ENCODE results near the gene TXNL4A.

TXNL4A gene

GRCh38 chr18:79930020-79930642, 58.2 kb downstream of the TXNL4A start:
- no peak for TF ChIP-seq JUND (IDR thresholded peaks at IDR 0.05; ENCODE audit: low read depth)
- DNase-seq (ENCODE audit: low read depth in 1 of 2, low spot score in 1 of 2): no peak
- in situ Hi-C loops (cut with HindIII; ENCODE audit: low pct_unique_long_range_greater_than_20kb, low sequenced_read_pairs): no loop called here

- in situ Hi-C loops (cut with HindIII; ENCODE audit: low pct_unique_long_range_greater_than_20kb, low sequenced_read_pairs): no loop called here
- DNase-seq (ENCODE audit: low read depth in 1 of 2, low spot score in 1 of 2): no peak
- TF ChIP-seq JUND (IDR thresholded peaks at IDR 0.05; ENCODE audit: low read depth): no peak
These were observed 59.8 kb downstream of the TXNL4A start for GRCh38 chr18:79928563-79928960.

- DNase-seq (ENCODE audit: low read depth in 1 of 2, low spot score in 1 of 2): no peak
- in situ Hi-C loops (cut with HindIII; ENCODE audit: low pct_unique_long_range_greater_than_20kb, low sequenced_read_pairs): no loop called here
- TF ChIP-seq JUND (IDR thresholded peaks at IDR 0.05; ENCODE audit: low read depth): no peak
These were observed 60.5 kb downstream of the TXNL4A start for GRCh38 chr18:79927607-79928562.

GRCh38 chr18:79926715-79927606, 61.4 kb downstream of the TXNL4A start:
- DNase-seq (ENCODE audit: low read depth in 1 of 2, low spot score in 1 of 2): peak in 1 of 2 experiments; percentile 15
- TF ChIP-seq JUND (IDR thresholded peaks at IDR 0.05; ENCODE audit: low read depth): no peak
- in situ Hi-C loops (cut with HindIII; ENCODE audit: low pct_unique_long_range_greater_than_20kb, low sequenced_read_pairs): no loop called here

DNA sequence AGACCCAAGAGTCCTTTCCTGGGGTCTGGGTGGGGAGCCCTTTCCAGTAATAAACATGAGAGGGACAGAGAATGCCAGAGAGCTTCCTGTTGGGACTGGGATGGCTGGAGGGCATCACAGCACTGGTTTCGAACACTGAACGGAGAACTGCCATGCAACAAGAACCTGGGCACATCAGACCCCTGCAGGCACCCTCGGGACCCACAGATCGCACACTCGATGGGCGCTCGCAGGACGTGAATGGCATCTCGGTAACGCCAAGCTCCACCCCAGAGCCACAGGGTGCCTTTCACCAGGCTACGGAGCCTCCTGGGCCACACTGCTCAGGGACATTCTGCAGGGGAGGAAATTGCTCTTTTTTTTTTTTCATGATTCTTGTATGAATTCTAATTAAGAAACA, 62.1 kb downstream of the TXNL4A start:
- no peak for DNase-seq (ENCODE audit: low read depth in 1 of 2, low spot score in 1 of 2)
- no peak for TF ChIP-seq JUND (IDR thresholded peaks at IDR 0.05; ENCODE audit: low read depth)
- in situ Hi-C loops (cut with HindIII; ENCODE audit: low pct_unique_long_range_greater_than_20kb, low sequenced_read_pairs): no loop called here

DNA sequence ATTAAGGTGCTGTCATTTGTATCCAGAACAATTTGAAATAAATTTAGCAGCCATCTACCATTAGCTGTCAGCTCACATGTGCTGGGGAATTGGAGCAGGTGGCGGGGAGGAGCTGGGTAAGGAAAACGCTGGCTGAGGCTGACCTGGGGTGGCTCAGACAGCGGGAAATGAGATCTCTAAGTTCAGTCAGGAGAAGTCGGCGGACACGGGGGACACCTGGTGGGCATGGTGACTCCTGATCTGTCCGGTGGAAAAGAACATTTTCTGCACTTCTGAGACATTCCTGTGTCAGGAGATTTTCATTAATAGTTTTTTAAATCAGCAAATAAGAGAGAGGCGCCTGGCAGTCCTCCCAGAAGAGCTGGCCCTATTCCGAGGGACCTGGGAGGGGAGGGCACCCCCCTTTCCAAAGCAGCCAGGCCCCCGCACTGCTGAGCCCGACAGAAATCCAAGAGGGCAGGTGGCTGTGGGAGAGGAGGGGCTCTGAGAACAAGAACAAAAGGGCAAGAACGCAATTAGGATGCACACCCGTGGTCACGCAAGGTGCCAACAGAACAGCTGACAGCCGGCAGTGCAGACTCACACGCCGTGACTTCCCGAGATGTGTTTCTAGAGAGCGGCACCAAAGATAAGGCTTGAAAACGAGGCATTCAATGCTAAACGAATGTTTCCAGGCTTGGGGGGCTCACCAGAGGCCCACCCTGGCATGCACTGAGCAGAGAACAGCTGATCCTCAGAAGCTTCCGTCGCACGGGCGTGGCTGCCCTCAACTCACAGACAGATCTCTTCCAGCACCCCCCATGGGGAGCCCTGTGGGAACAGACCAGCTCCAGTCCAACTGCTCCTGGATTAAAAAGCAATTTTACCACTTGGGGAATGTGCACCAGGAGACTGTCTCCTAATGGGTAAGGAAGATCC, 63.3 kb downstream of the TXNL4A start:
- no peak for DNase-seq (ENCODE audit: low read depth in 1 of 2, low spot score in 1 of 2)
- in situ Hi-C loops (cut with HindIII; ENCODE audit: low pct_unique_long_range_greater_than_20kb, low sequenced_read_pairs): no loop called here
- TF ChIP-seq JUND (IDR thresholded peaks at IDR 0.05; ENCODE audit: low read depth): no peak

- in situ Hi-C loops (cut with HindIII; ENCODE audit: low pct_unique_long_range_greater_than_20kb, low sequenced_read_pairs): no loop called here
- TF ChIP-seq JUND (IDR thresholded peaks at IDR 0.05; ENCODE audit: low read depth): no peak
- DNase-seq (ENCODE audit: low read depth in 1 of 2, low spot score in 1 of 2): no peak
These were observed 64.3 kb downstream of the TXNL4A start for GRCh38 chr18:79923896-79924585.

GRCh38 chr18:79922971-79923411, 65.4 kb downstream of the TXNL4A start:
- DNase-seq (ENCODE audit: low read depth in 1 of 2, low spot score in 1 of 2): no peak
- TF ChIP-seq JUND (IDR thresholded peaks at IDR 0.05; ENCODE audit: low read depth): no peak
- in situ Hi-C loops (cut with HindIII; ENCODE audit: low pct_unique_long_range_greater_than_20kb, low sequenced_read_pairs): no loop called here

- in situ Hi-C loops (cut with HindIII; ENCODE audit: low pct_unique_long_range_greater_than_20kb, low sequenced_read_pairs): no loop called here
- no peak for DNase-seq (ENCODE audit: low read depth in 1 of 2, low spot score in 1 of 2)
- no peak for TF ChIP-seq JUND (IDR thresholded peaks at IDR 0.05; ENCODE audit: low read depth)
These were observed 66.1 kb downstream of the TXNL4A start for GRCh38 chr18:79921984-79922965.
